ENCODE data around the gene DRC7. TPM values are rescaled to one million over a fixed set of nuclear protein-coding genes. Genes with fewer than 3 reads are reported as not detected.
"Not testable (repeated sequence)": the region's sequence is repeated elsewhere in the genome, so short reads cannot be mapped to it uniquely, and the experiment has no call there.

The DRC7 gene
- polyA plus RNA-seq, 1 donor from 2014 or later: 1.4 TPM

GRCh38 chr16:57669476-57670162 is 25.0 kb upstream of the DRC7 start:
- Histone ChIP-seq H3K9ac (ENCODE audit: low read length) (no peak overlapping the region), H3K79me2 (replicated peaks; ENCODE audit: insufficient read depth, low read length) (no peaks in the 10 kb centered on the region), H3K4me2 (ENCODE audit: low read length) (no peak overlapping the region), H3K9me2 (ENCODE audit: insufficient read depth, low read length) (no peaks in the 10 kb centered on the region), H3K9me3 (ENCODE audit: low read length) (no peaks in the 10 kb centered on the region), H3K4me3 (ENCODE audit: low read length) (no peak overlapping the region), H3K36me3 (ENCODE audit: insufficient read depth, low read length) (no peaks in the 10 kb centered on the region), H2AFZ (ENCODE audit: low read depth, low read length) (no peak overlapping the region), H4K20me1 (ENCODE audit: insufficient read depth) (no peaks in the 10 kb centered on the region), H3K27me3 (ENCODE audit: insufficient read depth, low read depth, low read length) (no peaks in the 10 kb centered on the region), H3K27ac (ENCODE audit: low read length) (no peak overlapping the region), H3F3A (ENCODE audit: insufficient read depth, low read length, poor library complexity, severe bottlenecking) (no peaks in the 10 kb centered on the region)
- TF ChIP-seq SMC3 (conservative IDR thresholded peaks at IDR 0.05; ENCODE audit: poor library complexity): no peak
- TF ChIP-seq MXI1 (conservative IDR thresholded peaks at IDR 0.05; ENCODE audit: poor library complexity, severe bottlenecking): no peak
- no peak for TF ChIP-seq REST (IDR thresholded peaks at IDR 0.05; ENCODE audit: borderline replicate concordance)
- TF ChIP-seq CTCF (IDR thresholded peaks at IDR 0.05; ENCODE audit: poor library complexity, severe bottlenecking): no peak

GRCh38 chr16:57670196-57670595 is 24.4 kb upstream of the DRC7 start:
- Histone ChIP-seq H3K79me2 (replicated peaks; ENCODE audit: insufficient read depth, low read length) (no peaks in the 10 kb centered on the region), H3F3A (ENCODE audit: insufficient read depth, low read length, poor library complexity, severe bottlenecking) (no peaks in the 10 kb centered on the region), H2AFZ (ENCODE audit: low read depth, low read length) (no peak overlapping the region), H3K36me3 (ENCODE audit: insufficient read depth, low read length) (no peaks in the 10 kb centered on the region), H3K4me2 (ENCODE audit: low read length) (no peak overlapping the region), H3K9ac (ENCODE audit: low read length) (no peak overlapping the region), H3K9me3 (ENCODE audit: low read length) (no peaks in the 10 kb centered on the region), H3K27ac (ENCODE audit: low read length) (no peak overlapping the region), H3K9me2 (ENCODE audit: insufficient read depth, low read length) (no peaks in the 10 kb centered on the region), H4K20me1 (ENCODE audit: insufficient read depth) (no peaks in the 10 kb centered on the region), H3K27me3 (ENCODE audit: insufficient read depth, low read depth, low read length) (no peaks in the 10 kb centered on the region), H3K4me3 (ENCODE audit: low read length) (no peak overlapping the region)
- TF ChIP-seq TAF1 (IDR thresholded peaks at IDR 0.05; ENCODE audit: low read depth) (no peak), MXI1 (conservative IDR thresholded peaks at IDR 0.05; ENCODE audit: poor library complexity, severe bottlenecking) (no peak), RAD21 (conservative IDR thresholded peaks at IDR 0.05) (no peak), EP300 (conservative IDR thresholded peaks at IDR 0.05; ENCODE audit: poor library complexity, severe bottlenecking) (no peak), POLR2AphosphoS5 (IDR thresholded peaks at IDR 0.05) (no peak), SMC3 (conservative IDR thresholded peaks at IDR 0.05; ENCODE audit: poor library complexity) (no peak), REST (IDR thresholded peaks at IDR 0.05; ENCODE audit: borderline replicate concordance) (no peak), EZH2 (IDR thresholded peaks at IDR 0.05; ENCODE audit: borderline replicate concordance, insufficient read depth, low read length, poor library complexity, severe bottlenecking) (no peak), CTCF (IDR thresholded peaks at IDR 0.05; ENCODE audit: poor library complexity, severe bottlenecking) (no peak)

GRCh38 chr16:57671451-57671850 is 23.2 kb upstream of the DRC7 start:
- not testable (repeated sequence) for H3K79me2 ChIP-seq (replicated peaks; ENCODE audit: insufficient read depth, low read length); H3K27ac ChIP-seq (ENCODE audit: low read length); H3K27me3 ChIP-seq (ENCODE audit: insufficient read depth, low read depth, low read length); H3K4me2 ChIP-seq (ENCODE audit: low read length); H3K36me3 ChIP-seq (ENCODE audit: insufficient read depth, low read length); H3K9ac ChIP-seq (ENCODE audit: low read length); H4K20me1 ChIP-seq (ENCODE audit: insufficient read depth); H3K9me3 ChIP-seq (ENCODE audit: low read length); H2AFZ ChIP-seq (ENCODE audit: low read depth, low read length); H3F3A ChIP-seq (ENCODE audit: insufficient read depth, low read length, poor library complexity, severe bottlenecking); H3K4me3 ChIP-seq (ENCODE audit: low read length); H3K9me2 ChIP-seq (ENCODE audit: insufficient read depth, low read length)

Measured in neural cell (in vitro differentiated cells).